SW480 (cell line): Measurements from ENCODE around the gene SHB.
A peak's percentile ranks its signal among the peaks of the same experiment; 100 is the strongest.

Experiments used
- DNase-seq: peaks from one replicate; pipeline ENCODE4 v3.0.0-alpha.2; 2016; ENCODE audit warnings: low spot score

Gene SHB

GRCh38 chr9:38068701-38069628 lies at the start of gene SHB:
Gene SHB (minus strand): TSS chr9:38069227. CDS start chr9:38068645, 582 bp downstream.
- peak; percentile 70 for DNase-seq

GRCh38 chr9:38117651-38118050 lies 48.6 kb upstream of the SHB start:
- no peak for DNase-seq

- no peak for DNase-seq
Observed at GRCh38 chr9:38114905-38115304, 45.9 kb upstream of the SHB start.

GRCh38 chr9:38112456-38112855 lies 43.4 kb upstream of the SHB start:
- DNase-seq, result no peak

- DNase-seq, result no peak
Observed at GRCh38 chr9:38112049-38112448, 43.0 kb upstream of the SHB start.

- DNase-seq, result no peak
Observed at GRCh38 chr9:38110476-38110875, 41.4 kb upstream of the SHB start.

GRCh38 chr9:38109601-38110000 lies 40.6 kb upstream of the SHB start:
- DNase-seq, result no peak

GRCh38 chr9:38108326-38108725 lies 39.3 kb upstream of the SHB start:
- no peak for DNase-seq

GRCh38 chr9:38107811-38108304 lies 38.8 kb upstream of the SHB start:
- peak; percentile 7 for DNase-seq

- no peak for DNase-seq
Observed at GRCh38 chr9:38107405-38107804, 38.4 kb upstream of the SHB start.

GRCh38 chr9:38106488-38106887 lies 37.5 kb upstream of the SHB start:
- DNase-seq, result peak; percentile 44

GRCh38 chr9:38103340-38103739 lies 34.3 kb upstream of the SHB start:
- no peak for DNase-seq

- DNase-seq, result no peak
Observed at GRCh38 chr9:38101423-38101822, 32.4 kb upstream of the SHB start.

GRCh38 chr9:38096238-38096805 lies 27.3 kb upstream of the SHB start:
- DNase-seq, result no peak

GRCh38 chr9:38094165-38094564 lies 25.1 kb upstream of the SHB start:
- no peak for DNase-seq

- DNase-seq, result no peak
Observed at GRCh38 chr9:38092656-38093055, 23.6 kb upstream of the SHB start.

GRCh38 chr9:38092200-38092524 lies 23.1 kb upstream of the SHB start:
- DNase-seq, result no peak

- DNase-seq, result no peak
Observed at GRCh38 chr9:38091310-38092199, 22.5 kb upstream of the SHB start.

GRCh38 chr9:38090170-38090569 lies 21.1 kb upstream of the SHB start:
- DNase-seq, result no peak

GRCh38 chr9:38089387-38090165 lies 20.5 kb upstream of the SHB start:
- no peak for DNase-seq

- DNase-seq, result no peak
Observed at GRCh38 chr9:38088006-38088925, 19.2 kb upstream of the SHB start.
